ENCODE results near the gene OSBPL8. TPM values are rescaled to one million over a fixed set of nuclear protein-coding genes. Genes with fewer than 3 reads are reported as not detected.

The OSBPL8 gene
- total and polyA plus RNA-seq, 2 experiments from 2014 or later = 20.1 to 82.5 TPM

- H3K4me2 ChIP-seq = no peak overlapping the region
- H3K36me3 ChIP-seq (replicated peaks; ENCODE audit: insufficient read depth, low read depth) = no peaks in the 10 kb centered on the region
- no peak overlapping the region for H3K27ac ChIP-seq
- peaks cover 20% of the 10 kb centered on the region for H3K4me1 ChIP-seq (ENCODE audit: insufficient read depth)
- no peak for DNase-seq (ENCODE audit: low spot score)
- no peak for TF ChIP-seq EZH2phosphoT487 (IDR thresholded peaks at IDR 0.05; ENCODE audit: low read depth, severe bottlenecking, unreplicated experiment)
- no peak for TF ChIP-seq CTCF (IDR thresholded peaks at IDR 0.05; ENCODE audit: poor library complexity)
- no peak for TF ChIP-seq EZH2 (IDR thresholded peaks at IDR 0.05; ENCODE audit: borderline replicate concordance)
- H3K9me2 ChIP-seq (replicated peaks; ENCODE audit: insufficient read depth) = no peaks in the 10 kb centered on the region
- no peaks in the 10 kb centered on the region for H3K27me3 ChIP-seq
- H4K20me1 ChIP-seq (ENCODE audit: insufficient read depth, poor library complexity, severe bottlenecking) = peaks cover 19% of the 10 kb centered on the region
- no peaks in the 10 kb centered on the region for H3K9me3 ChIP-seq (ENCODE audit: low read depth)
- WGBS (ENCODE audit: low lambda C conversion rate, missing lambda C conversion rate) = 87% methylated on average over 4 of the region's 4 CpGs
- H2AFZ ChIP-seq = no peak overlapping the region
- no peak overlapping the region for H3K4me3 ChIP-seq
- H3K79me2 ChIP-seq = peaks cover 93% of the 10 kb centered on the region
These were observed 14.8 kb downstream of the OSBPL8 start for GRCh38 chr12:76544601-76545261.

- no peak overlapping the region for H3K4me3 ChIP-seq
- TF ChIP-seq EZH2phosphoT487 (IDR thresholded peaks at IDR 0.05; ENCODE audit: low read depth, severe bottlenecking, unreplicated experiment) = no peak
- TF ChIP-seq CTCF (IDR thresholded peaks at IDR 0.05; ENCODE audit: poor library complexity) = no peak
- TF ChIP-seq EZH2 (IDR thresholded peaks at IDR 0.05; ENCODE audit: borderline replicate concordance) = no peak
- WGBS (ENCODE audit: low lambda C conversion rate, missing lambda C conversion rate) = 87% methylated on average over 4 of the region's 4 CpGs
- peaks cover 14% of the 10 kb centered on the region for H4K20me1 ChIP-seq (ENCODE audit: insufficient read depth, poor library complexity, severe bottlenecking)
- peaks cover 20% of the 10 kb centered on the region for H3K4me1 ChIP-seq (ENCODE audit: insufficient read depth)
- no peak overlapping the region for H3K27ac ChIP-seq
- H3K79me2 ChIP-seq = peaks cover 93% of the 10 kb centered on the region
- no peaks in the 10 kb centered on the region for H3K9me3 ChIP-seq (ENCODE audit: low read depth)
- no peaks in the 10 kb centered on the region for H3K9me2 ChIP-seq (replicated peaks; ENCODE audit: insufficient read depth)
- H2AFZ ChIP-seq = no peak overlapping the region
- DNase-seq (ENCODE audit: low spot score) = no peak
- no peaks in the 10 kb centered on the region for H3K36me3 ChIP-seq (replicated peaks; ENCODE audit: insufficient read depth, low read depth)
- no peaks in the 10 kb centered on the region for H3K27me3 ChIP-seq
- H3K4me2 ChIP-seq = no peak overlapping the region
These were observed 15.7 kb downstream of the OSBPL8 start for GRCh38 chr12:76543813-76544347.

GRCh38 chr12:76542908-76543307 lies 16.7 kb downstream of the OSBPL8 start:
- Histone ChIP-seq H3K9me2 (replicated peaks; ENCODE audit: insufficient read depth) (no peaks in the 10 kb centered on the region), H2AFZ (no peak overlapping the region), H3K36me3 (replicated peaks; ENCODE audit: insufficient read depth, low read depth) (no peaks in the 10 kb centered on the region), H3K4me3 (no peak overlapping the region), H3K27me3 (no peaks in the 10 kb centered on the region), H3K79me2 (peaks cover 94% of the 10 kb centered on the region), H3K27ac (no peak overlapping the region), H3K4me1 (ENCODE audit: insufficient read depth) (peaks cover 13% of the 10 kb centered on the region), H3K9me3 (ENCODE audit: low read depth) (no peaks in the 10 kb centered on the region), H3K4me2 (no peak overlapping the region), H4K20me1 (ENCODE audit: insufficient read depth, poor library complexity, severe bottlenecking) (peaks cover 10% of the 10 kb centered on the region)
- DNase-seq (ENCODE audit: low spot score) = no peak
- TF ChIP-seq EZH2phosphoT487 (IDR thresholded peaks at IDR 0.05; ENCODE audit: low read depth, severe bottlenecking, unreplicated experiment) (no peak), CTCF (IDR thresholded peaks at IDR 0.05; ENCODE audit: poor library complexity) (no peak), EZH2 (IDR thresholded peaks at IDR 0.05; ENCODE audit: borderline replicate concordance) (no peak)
- 91% methylated on average over 5 of the region's 5 CpGs for WGBS (ENCODE audit: low lambda C conversion rate, missing lambda C conversion rate)
